NCI-H446 (cell line): ENCODE data around the gene CLCN1.

Source experiments
- DNase-seq, 2 experiments: peaks; one replicate each; lab custom pipeline; 2025; lab: John Stamatoyannopoulos, UW

Gene CLCN1

GRCh38 chr7:143295870-143296269 is 20.0 kb upstream of the CLCN1 start:
- DNase-seq = no peak

- DNase-seq = no peak
These were observed 19.2 kb upstream of the CLCN1 start for GRCh38 chr7:143296686-143297085.

- no peak for DNase-seq
These were observed 16.6 kb upstream of the CLCN1 start for GRCh38 chr7:143299346-143299745.

- DNase-seq = no peak
These were observed 16.1 kb upstream of the CLCN1 start for GRCh38 chr7:143299840-143300239.

- DNase-seq = no peak
These were observed 14.7 kb upstream of the CLCN1 start for GRCh38 chr7:143300959-143301935.

GRCh38 chr7:143303733-143304132 is 12.2 kb upstream of the CLCN1 start:
- no peak for DNase-seq

- no peak for DNase-seq
These were observed 11.0 kb upstream of the CLCN1 start for GRCh38 chr7:143304938-143305337.

GRCh38 chr7:143305423-143306070 is 10.4 kb upstream of the CLCN1 start:
- peak in 1 of 2 experiments; percentile 17 for DNase-seq

- DNase-seq = no peak
These were observed 7.3 kb upstream of the CLCN1 start for GRCh38 chr7:143308632-143309031.

GRCh38 chr7:143314127-143314526 is 1.8 kb upstream of the CLCN1 start:
- DNase-seq = no peak

GRCh38 chr7:143316492-143316891 is 581 bp downstream of the CLCN1 start:
- no peak for DNase-seq

GRCh38 chr7:143318661-143319060 is 2.8 kb downstream of the CLCN1 start:
- DNase-seq = no peak

- DNase-seq = no peak
These were observed 4.7 kb downstream of the CLCN1 start for GRCh38 chr7:143320620-143321019.

GRCh38 chr7:143321242-143321641 is 5.3 kb downstream of the CLCN1 start:
- DNase-seq = no peak

- no peak for DNase-seq
These were observed 5.8 kb downstream of the CLCN1 start for GRCh38 chr7:143321734-143322133.

- no peak for DNase-seq
These were observed 7.1 kb downstream of the CLCN1 start for GRCh38 chr7:143322760-143323633.

- no peak for DNase-seq
These were observed 7.7 kb downstream of the CLCN1 start for GRCh38 chr7:143323653-143324052.

- DNase-seq = no peak
These were observed 9.3 kb downstream of the CLCN1 start for GRCh38 chr7:143325240-143325639.

GRCh38 chr7:143327903-143328302 is 12.0 kb downstream of the CLCN1 start:
- no peak for DNase-seq

GRCh38 chr7:143329471-143330170 is 13.7 kb downstream of the CLCN1 start:
- no peak for DNase-seq

- DNase-seq = no peak
These were observed 15.4 kb downstream of the CLCN1 start for GRCh38 chr7:143331179-143331801.
